BJ (cell line): ENCODE results near the gene BCAS3. TPM values are rescaled to one million over a fixed set of nuclear protein-coding genes. Genes with fewer than 3 reads are reported as not detected.
"Not testable (repeated sequence)": the region's sequence is repeated elsewhere in the genome, so short reads cannot be mapped to it uniquely, and the experiment has no call there.

Source experiments
- CTCF ChIA-PET: fragments of 350-600 bp; formaldehyde crosslinking; extraction: SDS; loops from one replicate; lab custom pipeline; 2021; ENCODE audit warnings: antibody characterized with exemption, inconsistent platforms; lab: Yijun Ruan, JAX
- POLR2A ChIA-PET: fragments of 300-600 bp; sonication (Branson Sonifier 250); formaldehyde crosslinking; extraction: SDS; loops from one replicate; lab custom pipeline; 2021; ENCODE audit warnings: antibody characterized with exemption; lab: Charles Lee
- DNase-seq: peaks from one replicate; pipeline ENCODE4 v3.0.0-alpha.2; 2011; ENCODE audit warnings: low read depth
- H3K27me3 ChIP-seq: 2 replicates; pipeline ENCODE4 v1.6.0; 2011; ENCODE audit warnings: low read length; ENCODE audit not compliant: control insufficient read depth, insufficient read depth
- H3K36me3 ChIP-seq: 2 replicates; pipeline ENCODE4 v1.5.1; 2011; ENCODE audit warnings: low read length; ENCODE audit not compliant: control insufficient read depth, insufficient read depth
- H3K4me3 ChIP-seq: 2 replicates; pipeline ENCODE4 v1.5.1; 2011; ENCODE audit warnings: low read depth, mild to moderate bottlenecking, control low read depth, low read length
- polyA plus RNA-seq: library from polyadenylated mRNA; depleted of rRNA; stranded (reverse); fragments of >200 nt; gene quantifications from 2 replicates; pipeline ENCODE4 v1.2.3, GENCODE V29; 2011
- TF ChIP-seq, protein P1 (sequence below): IDR thresholded peaks from 2 replicates; pipeline ENCODE4 v1.5.1; 2011; ENCODE audit warnings: low read depth, mild to moderate bottlenecking, control low read depth, inconsistent platforms, low read length, moderate library complexity; ENCODE audit not compliant: insufficient read depth

BCAS3 gene
- polyA plus RNA-seq, 1 experiment: 19.5 TPM

DNA sequence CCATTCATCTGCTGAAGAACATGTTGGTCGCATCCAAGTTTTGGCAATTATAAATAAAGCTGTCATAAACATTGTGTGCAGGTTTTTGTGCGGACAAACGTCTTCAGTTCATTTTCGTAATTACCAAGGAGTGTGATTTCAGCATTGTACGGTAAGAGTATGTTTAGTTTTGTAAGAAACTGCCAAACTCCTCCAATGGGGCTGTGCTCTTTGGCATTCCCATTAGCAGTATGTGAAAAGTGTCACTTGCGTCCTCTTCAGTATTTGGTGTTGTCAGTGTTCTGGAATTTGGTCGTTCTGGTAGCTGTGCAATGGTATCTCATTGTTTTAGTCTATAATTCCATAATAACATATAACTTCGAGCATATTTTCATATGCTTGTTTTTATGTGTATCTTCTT, 120.9 kb downstream of the BCAS3 start:
- Histone ChIP-seq H3K4me3 (no peak overlapping the region), H3K36me3 (no peaks in the 10 kb centered on the region), H3K27me3 (no peaks in the 10 kb centered on the region)
- CTCF ChIA-PET: interaction anchor here (1.3 kb wide), 1 partner anchor 12 kb away, joined by 3 read pairs; no protein-coding TSS in a partner anchor
- no peak for DNase-seq
- TF ChIP-seq, protein P1, sequence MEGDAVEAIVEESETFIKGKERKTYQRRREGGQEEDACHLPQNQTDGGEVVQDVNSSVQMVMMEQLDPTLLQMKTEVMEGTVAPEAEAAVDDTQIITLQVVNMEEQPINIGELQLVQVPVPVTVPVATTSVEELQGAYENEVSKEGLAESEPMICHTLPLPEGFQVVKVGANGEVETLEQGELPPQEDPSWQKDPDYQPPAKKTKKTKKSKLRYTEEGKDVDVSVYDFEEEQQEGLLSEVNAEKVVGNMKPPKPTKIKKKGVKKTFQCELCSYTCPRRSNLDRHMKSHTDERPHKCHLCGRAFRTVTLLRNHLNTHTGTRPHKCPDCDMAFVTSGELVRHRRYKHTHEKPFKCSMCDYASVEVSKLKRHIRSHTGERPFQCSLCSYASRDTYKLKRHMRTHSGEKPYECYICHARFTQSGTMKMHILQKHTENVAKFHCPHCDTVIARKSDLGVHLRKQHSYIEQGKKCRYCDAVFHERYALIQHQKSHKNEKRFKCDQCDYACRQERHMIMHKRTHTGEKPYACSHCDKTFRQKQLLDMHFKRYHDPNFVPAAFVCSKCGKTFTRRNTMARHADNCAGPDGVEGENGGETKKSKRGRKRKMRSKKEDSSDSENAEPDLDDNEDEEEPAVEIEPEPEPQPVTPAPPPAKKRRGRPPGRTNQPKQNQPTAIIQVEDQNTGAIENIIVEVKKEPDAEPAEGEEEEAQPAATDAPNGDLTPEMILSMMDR: no peak
- POLR2A ChIA-PET: no interaction called here

DNA sequence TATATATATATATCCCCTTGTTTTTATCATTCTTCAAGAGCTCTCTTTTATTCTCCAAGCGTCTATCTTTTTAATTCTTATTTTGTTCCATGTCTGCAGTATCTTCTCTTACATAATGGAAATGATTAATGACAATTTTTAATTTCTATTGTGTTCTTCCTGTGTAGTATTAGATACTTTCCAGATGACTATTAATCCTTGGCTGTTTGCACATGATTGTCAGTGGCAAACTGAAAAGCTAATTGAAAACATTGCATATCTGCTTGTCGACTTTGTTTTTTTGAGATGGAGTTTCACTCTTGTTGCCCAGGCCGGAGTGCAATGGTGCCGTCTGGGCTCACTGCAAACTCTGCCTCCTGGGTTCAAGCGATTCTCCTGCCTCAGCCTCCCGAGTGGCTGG, 124.7 kb downstream of the BCAS3 start:
- H3K27me3 ChIP-seq: no peaks in the 10 kb centered on the region
- DNase-seq: no peak
- CTCF ChIA-PET: no interaction called here
- POLR2A ChIA-PET: no interaction called here
- no peak overlapping the region for H3K4me3 ChIP-seq
- TF ChIP-seq, protein P1: no peak
- no peaks in the 10 kb centered on the region for H3K36me3 ChIP-seq

GRCh38 chr17:60803059-60803458, 125.4 kb downstream of the BCAS3 start:
- H3K27me3 ChIP-seq: no peaks in the 10 kb centered on the region
- ChIA-PET CTCF (no interaction called here), POLR2A (no interaction called here)
- no peak overlapping the region for H3K4me3 ChIP-seq
- TF ChIP-seq, protein P1: no peak
- H3K36me3 ChIP-seq: no peaks in the 10 kb centered on the region
- DNase-seq: no peak

DNA sequence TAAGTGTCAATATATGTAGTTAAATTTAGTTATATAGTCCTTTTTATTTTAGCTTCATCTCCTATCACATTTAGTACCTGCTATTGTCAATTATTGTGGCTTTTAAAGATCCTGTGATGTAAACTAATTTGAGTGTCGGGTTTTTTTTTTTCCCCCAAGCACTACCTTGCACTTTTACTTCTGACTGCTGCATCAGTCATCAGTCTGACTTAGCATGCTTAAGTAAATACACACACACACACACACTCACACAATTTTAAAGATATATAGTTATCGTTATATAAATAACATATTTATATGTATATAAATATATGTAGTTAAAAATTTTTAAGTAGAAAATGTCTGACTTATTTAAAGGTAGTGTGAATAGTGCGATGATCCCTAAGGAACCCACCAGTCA, 127.2 kb downstream of the BCAS3 start:
- TF ChIP-seq, protein P1: no peak
- CTCF ChIA-PET: interaction anchor here (1.2 kb wide), 1 partner anchor 10 kb away, joined by 3 read pairs; no protein-coding TSS in a partner anchor
- Histone ChIP-seq H3K27me3 (no peaks in the 10 kb centered on the region), H3K4me3 (no peak overlapping the region), H3K36me3 (no peaks in the 10 kb centered on the region)
- DNase-seq: no peak
- POLR2A ChIA-PET: no interaction called here

DNA sequence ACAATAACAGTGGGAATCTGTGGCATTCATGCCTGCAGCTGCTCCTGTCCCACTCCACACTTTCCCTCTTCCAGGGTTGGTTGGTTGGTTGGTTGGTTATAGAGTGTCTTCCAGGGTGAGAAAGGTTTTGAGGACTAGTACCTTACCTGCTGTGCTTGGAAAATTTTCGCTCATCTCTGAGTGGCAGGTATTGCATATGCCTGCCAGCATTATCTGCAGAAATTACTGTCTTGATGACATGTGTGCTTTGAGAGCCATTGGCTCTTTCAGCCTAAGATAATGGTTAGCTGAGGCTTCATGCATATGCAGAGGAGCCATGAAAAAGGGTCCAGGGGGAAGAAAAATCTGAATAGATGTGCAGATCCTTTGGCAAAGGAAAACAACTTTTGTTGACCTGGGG, 131.8 kb downstream of the BCAS3 start:
- TF ChIP-seq, protein P1: no peak
- H3K36me3 ChIP-seq: no peaks in the 10 kb centered on the region
- no peak for DNase-seq
- no peak overlapping the region for H3K4me3 ChIP-seq
- POLR2A ChIA-PET: no interaction called here
- CTCF ChIA-PET: no interaction called here
- no peaks in the 10 kb centered on the region for H3K27me3 ChIP-seq

GRCh38 chr17:60814941-60815340, 137.3 kb downstream of the BCAS3 start:
- H3K4me3 ChIP-seq, DNase-seq, H3K27me3 ChIP-seq, H3K36me3 ChIP-seq, POLR2A ChIA-PET: not testable (repeated sequence)
- CTCF ChIA-PET: interaction anchor here (1.0 kb wide), 1 partner anchor 10 kb away, joined by 3 read pairs; no protein-coding TSS in a partner anchor
